RCC 7860 (cell line): Measurements from ENCODE around the gene ULK4.
A peak's percentile ranks its signal among the peaks of the same experiment; 100 is the strongest.

Experiments
- DNase-seq: peaks from one replicate; pipeline ENCODE4 v3.0.0-alpha.2; 2015; ENCODE audit warnings: low spot score
- FAIRE-seq: peaks from 2 replicates; lab custom pipeline; 2012; peaks lifted over from hg19 to GRCh38; lab: Jason Lieb, UNC

Gene ULK4

GRCh38 chr3:41519746-41520145, 442.2 kb downstream of the ULK4 start:
- DNase-seq: no peak
- no peak for FAIRE-seq

GRCh38 chr3:41518626-41519025, 443.3 kb downstream of the ULK4 start:
- FAIRE-seq (no peak), DNase-seq (no peak)

- FAIRE-seq (no peak), DNase-seq (peak; percentile 45)
Observed at GRCh38 chr3:41508063-41508696, 453.7 kb downstream of the ULK4 start.

GRCh38 chr3:41507336-41508062, 454.4 kb downstream of the ULK4 start:
- DNase-seq: no peak
- no peak for FAIRE-seq

DNA sequence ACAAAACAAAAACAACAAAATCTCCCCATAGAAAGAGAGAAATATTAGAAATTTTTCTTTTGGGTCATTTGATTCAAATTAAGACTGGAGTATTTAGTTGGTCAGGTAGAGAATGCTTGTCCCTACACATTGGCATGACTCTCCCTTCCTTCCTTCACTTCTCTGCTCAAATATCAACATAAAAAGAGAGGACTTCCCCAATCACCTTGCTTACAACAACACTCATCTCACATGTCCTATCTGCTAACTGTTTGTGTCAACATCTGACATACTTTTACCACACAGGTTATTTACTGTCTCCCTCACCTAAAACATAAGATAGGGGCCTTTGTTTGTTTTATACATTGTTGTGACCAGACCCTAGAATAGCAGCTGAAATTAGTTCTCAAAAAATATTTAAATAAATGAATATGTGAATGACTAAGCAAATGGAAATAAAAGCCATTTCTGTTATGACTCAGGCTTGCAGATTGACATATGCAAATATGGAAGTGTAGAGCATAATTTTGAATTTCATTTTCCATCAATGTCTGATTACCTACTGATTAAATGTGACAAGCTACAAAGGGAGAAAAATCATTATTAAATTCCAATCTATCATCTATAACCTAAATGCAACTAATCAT, 457.8 kb downstream of the ULK4 start:
- DNase-seq: no peak

DNA sequence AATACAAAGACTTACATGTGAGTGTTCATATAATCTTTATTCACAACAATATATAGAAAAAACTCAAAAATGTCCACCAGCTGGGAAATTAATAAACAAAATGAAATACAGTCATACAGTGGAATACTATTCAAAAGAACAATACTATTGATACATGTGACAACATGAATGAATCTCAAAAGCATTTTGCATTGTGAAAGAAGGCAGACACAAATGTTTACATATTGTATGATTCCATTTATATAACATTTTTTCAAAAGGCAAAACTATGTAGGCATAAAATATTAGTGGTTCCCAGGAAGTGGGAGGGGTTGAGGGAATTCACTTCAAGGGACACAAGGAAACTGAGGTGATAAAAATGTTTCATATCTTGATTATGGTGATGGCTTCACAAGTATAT, 459.4 kb downstream of the ULK4 start:
- DNase-seq: no peak
- no peak for FAIRE-seq

More for the DNA sequence above, 457.8 kb downstream of the ULK4 start:
- FAIRE-seq: no peak

DNA sequence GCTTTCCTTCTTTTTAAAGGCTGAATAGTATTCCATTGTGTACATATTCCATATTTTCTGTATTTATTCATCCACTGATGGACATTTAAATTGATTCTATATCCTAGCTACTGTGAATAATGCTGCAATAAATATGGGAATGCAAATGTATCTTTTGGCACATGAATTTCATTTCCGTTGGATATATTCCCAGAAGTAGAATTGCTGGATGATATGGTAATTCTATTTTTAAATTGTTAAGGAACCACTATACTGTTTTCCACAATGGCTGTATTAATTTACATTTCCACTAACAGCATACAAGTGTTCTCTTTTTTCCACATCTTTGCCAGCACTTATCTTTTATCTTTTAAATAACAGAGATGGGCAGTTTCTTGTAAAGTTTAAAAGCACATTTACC, 459.9 kb downstream of the ULK4 start:
- FAIRE-seq (no peak), DNase-seq (no peak)

DNA sequence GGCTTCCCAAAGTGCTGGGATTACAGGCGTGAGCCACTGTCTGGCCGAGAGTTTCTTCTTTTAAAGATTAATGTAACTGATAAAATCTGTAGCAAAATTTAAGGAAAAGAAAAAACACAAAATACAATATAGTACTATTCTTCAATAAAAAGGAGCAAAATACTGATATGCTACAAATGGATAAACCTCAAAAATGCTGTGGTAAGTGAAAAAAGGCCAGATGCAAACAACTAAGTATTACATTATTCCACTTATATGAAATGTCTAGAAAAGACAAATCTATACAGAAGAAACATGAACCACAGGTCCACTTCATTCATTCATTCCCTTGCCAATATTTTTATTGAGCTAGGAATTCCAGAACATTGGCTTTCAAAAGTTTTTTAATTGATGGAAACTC, 463.1 kb downstream of the ULK4 start:
- FAIRE-seq: no peak
- DNase-seq: no peak

GRCh38 chr3:41490360-41490759, 471.5 kb downstream of the ULK4 start:
- no peak for DNase-seq
- no peak for FAIRE-seq

DNA sequence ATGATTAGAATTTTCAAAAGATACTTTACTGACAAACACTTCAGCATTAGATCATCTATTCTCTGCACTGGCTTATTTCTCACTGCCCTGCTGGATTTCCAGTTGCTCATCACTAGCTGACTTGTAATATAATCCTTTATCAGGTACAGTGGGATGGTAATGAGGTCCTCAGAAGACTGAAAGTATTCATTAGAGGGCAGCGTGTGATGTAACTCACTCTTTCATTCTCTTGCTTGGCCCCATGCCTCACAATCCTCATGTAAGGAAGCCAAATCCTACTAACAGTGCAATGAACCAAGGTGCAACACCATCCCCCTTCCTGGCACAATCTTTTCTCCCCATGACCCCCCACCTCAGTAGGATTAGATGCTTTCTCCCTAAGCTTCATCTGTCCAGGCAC, 472.7 kb downstream of the ULK4 start:
- no peak for FAIRE-seq
- no peak for DNase-seq

DNA sequence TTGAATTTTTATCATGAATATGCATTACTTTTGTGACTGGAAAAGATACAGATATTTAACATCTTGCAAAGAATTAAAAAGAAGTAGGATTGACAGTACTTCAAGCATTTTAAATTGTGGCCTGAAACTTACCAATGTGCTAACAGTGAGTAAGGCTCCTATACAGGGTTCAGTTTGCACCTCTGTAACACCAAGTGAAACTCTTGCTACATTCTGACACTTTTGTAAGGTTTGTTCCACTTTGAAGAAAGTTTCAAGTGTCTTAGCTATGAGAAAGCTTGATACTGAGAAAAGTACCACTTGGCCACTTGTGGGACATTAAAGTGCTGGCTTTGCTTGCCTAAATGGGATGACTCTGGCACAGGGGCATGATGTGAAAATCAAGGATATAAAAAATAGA, 473.4 kb downstream of the ULK4 start:
- no peak for FAIRE-seq
- DNase-seq: no peak

DNA sequence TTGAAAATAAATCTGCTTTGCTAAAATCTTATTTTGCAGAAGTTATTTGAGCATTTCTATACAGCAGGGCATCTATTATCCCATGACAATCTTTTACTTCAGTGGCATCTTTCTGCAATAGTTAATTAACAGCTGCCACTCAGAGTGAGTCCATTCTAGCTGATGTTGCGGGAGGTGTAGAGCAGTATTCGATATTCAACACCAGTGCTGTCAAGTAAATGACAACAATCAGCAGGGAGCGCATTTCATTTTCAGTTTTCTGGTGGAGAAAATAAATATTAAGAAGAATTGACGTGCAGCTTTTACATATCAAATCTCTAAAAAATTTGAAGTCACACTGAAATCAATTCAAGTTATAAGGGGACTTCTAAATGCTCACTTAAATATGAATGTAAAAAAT, 476.4 kb downstream of the ULK4 start:
- FAIRE-seq: no peak

GRCh38 chr3:41482134-41482533, 479.8 kb downstream of the ULK4 start:
- FAIRE-seq (no peak), DNase-seq (no peak)

More for the DNA sequence above, 476.4 kb downstream of the ULK4 start:
- DNase-seq: no peak

GRCh38 chr3:41478278-41478677, 483.6 kb downstream of the ULK4 start:
- FAIRE-seq (no peak), DNase-seq (no peak)

DNA sequence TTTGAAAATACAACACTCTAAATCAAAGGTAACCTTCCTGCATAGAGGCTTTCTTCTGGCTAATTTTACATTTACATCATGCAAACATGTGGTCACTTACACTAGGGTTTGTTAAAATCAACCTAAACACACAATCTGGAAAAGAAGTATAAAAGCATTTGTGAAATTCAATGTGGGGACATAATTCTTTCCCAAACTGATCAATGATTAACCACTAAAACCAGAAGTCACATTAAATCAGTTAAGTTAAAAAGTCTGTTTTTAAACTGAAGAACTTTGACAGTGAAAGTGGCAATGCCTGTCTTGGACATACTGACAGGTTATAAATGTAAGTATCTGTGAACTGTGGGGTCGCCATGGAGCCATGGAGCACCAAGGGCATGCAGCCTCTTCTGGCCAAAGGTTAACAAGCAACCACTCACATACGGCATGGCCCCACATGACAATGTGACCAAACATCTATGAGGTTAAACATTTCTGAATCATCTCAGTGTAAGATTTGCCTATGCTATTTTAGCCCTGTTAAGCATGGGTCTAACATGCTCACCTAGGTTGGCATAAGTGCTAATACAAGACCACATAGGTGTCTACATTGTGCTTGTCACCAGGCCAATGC, 484.4 kb downstream of the ULK4 start:
- peak; percentile 56 for FAIRE-seq
- peak; percentile 24 for DNase-seq

GRCh38 chr3:41469083-41469482, 492.8 kb downstream of the ULK4 start:
- FAIRE-seq (no peak), DNase-seq (no peak)

DNA sequence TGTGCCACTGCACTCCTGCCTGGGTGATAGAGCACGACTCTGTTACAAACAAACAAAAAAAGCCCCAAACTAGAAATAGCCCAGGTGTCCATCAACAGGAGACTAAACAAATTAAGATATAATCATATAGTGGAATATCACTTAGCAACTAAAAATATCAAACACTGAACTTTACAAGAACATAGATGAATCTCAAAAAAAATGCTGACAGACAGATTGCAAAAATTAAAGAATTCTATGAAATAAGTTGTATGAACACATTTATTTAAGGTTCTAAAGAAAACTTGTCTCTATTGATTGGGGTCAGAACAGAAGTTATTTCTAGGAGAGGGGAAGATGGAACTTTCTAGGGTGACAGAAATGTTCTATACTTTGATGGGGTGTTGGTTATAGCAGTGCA, 494.4 kb downstream of the ULK4 start:
- DNase-seq: no peak
- FAIRE-seq: no peak

- no peak for DNase-seq
- no peak for FAIRE-seq
Observed at GRCh38 chr3:41464858-41465257, 497.0 kb downstream of the ULK4 start.

DNA sequence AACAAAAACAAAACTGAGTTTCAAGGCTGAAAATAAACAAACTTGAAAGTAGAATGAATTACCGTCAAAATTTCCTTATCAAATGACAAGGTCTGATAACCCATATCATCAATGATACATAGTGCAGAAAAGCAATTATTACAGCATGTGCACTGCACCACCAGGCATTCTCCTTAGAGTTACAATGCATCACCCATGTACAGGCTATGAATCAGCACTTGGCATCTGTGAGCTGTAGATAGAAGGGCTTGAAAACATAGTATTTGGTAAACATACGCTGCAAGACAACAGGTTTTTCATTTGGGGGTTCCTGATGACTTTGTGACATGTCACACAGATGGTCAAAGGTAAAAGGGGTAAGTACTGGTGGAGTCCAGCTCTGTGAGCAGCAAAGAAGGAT, 497.5 kb downstream of the ULK4 start:
- DNase-seq: no peak
- no peak for FAIRE-seq

GRCh38 chr3:41462103-41462691, 499.7 kb downstream of the ULK4 start:
- no peak for FAIRE-seq

GRCh38 chr3:41460736-41461135, 501.2 kb downstream of the ULK4 start:
- DNase-seq (no peak), FAIRE-seq (no peak)

More at GRCh38 chr3:41462103-41462691, 499.7 kb downstream of the ULK4 start:
- DNase-seq: no peak
